ENCODE measurements around the gene CRB2.

The CRB2 gene

DNA sequence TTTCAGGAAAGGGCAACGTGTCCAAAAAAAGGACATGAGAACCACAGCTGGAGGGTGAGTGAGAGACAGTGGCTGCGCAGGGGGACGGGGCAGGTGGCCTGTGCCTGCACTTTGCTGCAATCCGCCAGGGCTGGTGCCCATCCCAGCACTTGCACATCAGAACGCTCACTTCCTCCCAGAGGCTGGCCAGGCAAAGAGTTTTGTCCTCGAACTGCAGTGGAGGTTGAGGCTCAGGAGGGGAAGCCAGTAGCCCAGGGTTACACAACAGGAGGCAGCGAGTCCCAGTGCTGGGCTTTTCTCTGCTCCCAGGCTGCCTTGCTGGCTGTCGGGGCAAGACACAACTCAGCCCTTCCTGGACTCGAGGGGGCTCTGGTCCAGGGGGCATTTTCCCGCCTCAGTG, 33.1 kb downstream of the CRB2 start:
- Histone ChIP-seq H3K4me1 (ENCODE audit: control insufficient read depth, insufficient read depth, low read length, poor library complexity, severe bottlenecking) (no peaks in the 10 kb centered on the region), H3K9me3 (ENCODE audit: control insufficient read depth, low read length) (peaks cover 8% of the 10 kb centered on the region), H3K36me3 (ENCODE audit: control insufficient read depth, insufficient read depth, low read length) (no peaks in the 10 kb centered on the region), H3K4me3 (ENCODE audit: extremely low read depth, insufficient read depth, low read length, poor library complexity, severe bottlenecking) (no peak overlapping the region), H3K27ac (ENCODE audit: low read depth, low read length, severe bottlenecking) (no peak overlapping the region)
- WGBS, 2 experiments (ENCODE audit: insufficient coverage in 2 of 2), result 83 to 95% methylated on average over 10 of the region's 10 CpGs

GRCh38 chr9:123389698-123390097, 33.7 kb downstream of the CRB2 start:
- H3K4me3 ChIP-seq (ENCODE audit: extremely low read depth, insufficient read depth, low read length, poor library complexity, severe bottlenecking), result no peak overlapping the region
- no peak overlapping the region for H3K27ac ChIP-seq (ENCODE audit: low read depth, low read length, severe bottlenecking)
- peaks cover 8% of the 10 kb centered on the region for H3K9me3 ChIP-seq (ENCODE audit: control insufficient read depth, low read length)
- no peaks in the 10 kb centered on the region for H3K4me1 ChIP-seq (ENCODE audit: control insufficient read depth, insufficient read depth, low read length, poor library complexity, severe bottlenecking)
- H3K36me3 ChIP-seq (ENCODE audit: control insufficient read depth, insufficient read depth, low read length), result no peaks in the 10 kb centered on the region
- WGBS, 2 experiments (ENCODE audit: insufficient coverage in 2 of 2), result 70 to 72% methylated on average over 8 to 12 of the region's 12 CpGs

DNA sequence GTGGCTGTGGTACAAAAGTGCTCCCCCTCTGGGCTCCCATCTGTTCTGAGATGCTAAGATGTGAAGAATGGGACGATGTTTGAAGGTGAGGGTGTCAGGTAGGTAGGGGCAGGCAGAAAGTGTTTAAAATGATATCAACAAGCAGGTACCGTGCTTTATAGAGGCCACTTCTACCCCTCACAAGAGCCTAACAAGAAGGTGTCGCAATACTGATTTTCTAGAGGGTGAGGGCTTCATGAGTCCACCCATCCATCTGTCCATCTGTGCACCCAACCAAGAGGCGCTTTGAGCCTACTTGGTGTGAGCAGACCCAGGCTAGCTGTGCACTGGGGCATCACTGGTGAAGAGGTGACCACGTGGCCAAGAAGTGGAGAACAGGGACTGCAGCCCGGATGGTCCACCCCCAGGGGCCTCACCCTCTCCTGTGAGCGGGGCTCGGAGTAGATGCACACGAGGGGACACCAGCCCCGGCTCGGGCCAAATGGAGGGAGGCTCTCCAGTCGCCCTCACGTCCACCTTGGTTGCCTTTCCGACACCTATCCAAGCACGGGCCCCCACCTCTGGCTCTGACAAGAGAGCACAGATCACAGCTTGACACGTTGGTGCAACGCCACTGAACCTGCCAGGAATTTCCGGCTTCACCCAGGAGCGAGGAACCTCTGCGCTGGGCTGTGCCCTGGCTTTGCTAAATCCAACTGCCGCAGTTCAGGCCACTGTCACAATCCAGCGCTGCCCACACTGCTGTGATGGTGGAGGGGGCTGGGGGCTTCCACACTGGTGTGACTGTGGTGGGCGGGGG, 34.5 kb downstream of the CRB2 start:
- Histone ChIP-seq H3K36me3 (ENCODE audit: control insufficient read depth, insufficient read depth, low read length) (no peaks in the 10 kb centered on the region), H3K4me3 (ENCODE audit: extremely low read depth, insufficient read depth, low read length, poor library complexity, severe bottlenecking) (no peak overlapping the region), H3K9me3 (ENCODE audit: control insufficient read depth, low read length) (peaks cover 8% of the 10 kb centered on the region), H3K27ac (ENCODE audit: low read depth, low read length, severe bottlenecking) (no peak overlapping the region), H3K4me1 (ENCODE audit: control insufficient read depth, insufficient read depth, low read length, poor library complexity, severe bottlenecking) (no peaks in the 10 kb centered on the region)
- 88 to 91% methylated on average over 16 to 22 of the region's 23 CpGs for WGBS, 2 experiments (ENCODE audit: insufficient coverage in 2 of 2)

- H3K36me3 ChIP-seq (ENCODE audit: control insufficient read depth, insufficient read depth, low read length), result no peaks in the 10 kb centered on the region
- 86 to 100% methylated on average over 1 to 3 of the region's 5 CpGs for WGBS, 2 experiments (ENCODE audit: insufficient coverage in 2 of 2)
- H3K4me3 ChIP-seq (ENCODE audit: extremely low read depth, insufficient read depth, low read length, poor library complexity, severe bottlenecking), result no peak overlapping the region
- no peak overlapping the region for H3K27ac ChIP-seq (ENCODE audit: low read depth, low read length, severe bottlenecking)
- peaks cover 8% of the 10 kb centered on the region for H3K9me3 ChIP-seq (ENCODE audit: control insufficient read depth, low read length)
- H3K4me1 ChIP-seq (ENCODE audit: control insufficient read depth, insufficient read depth, low read length, poor library complexity, severe bottlenecking), result no peaks in the 10 kb centered on the region
Observed at GRCh38 chr9:123391233-123391632, 35.2 kb downstream of the CRB2 start.

DNA sequence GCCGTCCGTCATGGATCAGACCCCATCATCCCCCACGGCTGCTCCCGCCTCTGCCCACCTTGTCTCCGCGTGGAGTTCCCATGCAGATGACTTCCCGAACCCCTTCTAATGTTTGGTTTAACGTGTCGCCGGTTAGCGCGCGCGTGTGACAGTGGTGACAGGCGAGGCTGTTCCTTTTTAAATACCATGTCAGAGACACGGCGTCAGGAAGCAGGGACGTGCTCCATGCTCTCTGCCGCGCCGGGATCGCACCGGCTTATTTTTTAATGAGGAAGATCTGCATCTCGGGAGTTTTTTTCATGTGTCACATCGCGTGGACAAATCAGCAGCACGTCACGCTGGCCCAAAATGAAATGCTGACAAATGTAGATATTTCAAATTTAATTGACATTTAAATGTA, 35.9 kb downstream of the CRB2 start:
- Histone ChIP-seq H3K9me3 (ENCODE audit: control insufficient read depth, low read length) (peaks cover 8% of the 10 kb centered on the region), H3K4me1 (ENCODE audit: control insufficient read depth, insufficient read depth, low read length, poor library complexity, severe bottlenecking) (no peaks in the 10 kb centered on the region), H3K4me3 (ENCODE audit: extremely low read depth, insufficient read depth, low read length, poor library complexity, severe bottlenecking) (no peak overlapping the region), H3K36me3 (ENCODE audit: control insufficient read depth, insufficient read depth, low read length) (no peaks in the 10 kb centered on the region), H3K27ac (ENCODE audit: low read depth, low read length, severe bottlenecking) (no peak overlapping the region)
- WGBS, 2 experiments (ENCODE audit: insufficient coverage in 2 of 2), result 92% methylated on average over 24 to 27 of the region's 28 CpGs

DNA sequence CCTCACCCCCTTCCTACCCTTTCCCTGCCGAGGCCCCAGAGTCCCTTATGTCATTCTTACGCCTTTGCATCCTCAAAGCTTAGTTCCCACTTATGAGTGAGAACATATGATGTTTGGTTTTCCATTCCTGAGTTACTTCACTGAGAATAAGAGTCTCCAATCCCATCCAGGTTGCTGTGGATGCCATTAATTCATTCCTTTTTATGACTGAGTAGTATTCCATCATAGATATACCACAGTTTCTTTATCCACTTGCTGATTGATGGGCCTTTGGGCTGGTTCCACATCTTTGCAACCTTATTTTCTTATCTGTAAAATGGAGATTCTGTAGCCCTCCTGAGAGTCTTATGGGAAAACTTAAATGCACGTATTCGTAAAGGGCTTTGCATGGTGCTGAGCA, 36.8 kb downstream of the CRB2 start:
- H3K4me3 ChIP-seq (ENCODE audit: extremely low read depth, insufficient read depth, low read length, poor library complexity, severe bottlenecking), result no peak overlapping the region
- 92% methylated on average over 2 of the region's 4 CpGs; no CpG with 5 or more reads in 1 of the 2 experiments for WGBS, 2 experiments (ENCODE audit: insufficient coverage in 2 of 2)
- no peak overlapping the region for H3K27ac ChIP-seq (ENCODE audit: low read depth, low read length, severe bottlenecking)
- no peaks in the 10 kb centered on the region for H3K4me1 ChIP-seq (ENCODE audit: control insufficient read depth, insufficient read depth, low read length, poor library complexity, severe bottlenecking)
- H3K36me3 ChIP-seq (ENCODE audit: control insufficient read depth, insufficient read depth, low read length), result no peaks in the 10 kb centered on the region
- peaks cover 8% of the 10 kb centered on the region for H3K9me3 ChIP-seq (ENCODE audit: control insufficient read depth, low read length)

DNA sequence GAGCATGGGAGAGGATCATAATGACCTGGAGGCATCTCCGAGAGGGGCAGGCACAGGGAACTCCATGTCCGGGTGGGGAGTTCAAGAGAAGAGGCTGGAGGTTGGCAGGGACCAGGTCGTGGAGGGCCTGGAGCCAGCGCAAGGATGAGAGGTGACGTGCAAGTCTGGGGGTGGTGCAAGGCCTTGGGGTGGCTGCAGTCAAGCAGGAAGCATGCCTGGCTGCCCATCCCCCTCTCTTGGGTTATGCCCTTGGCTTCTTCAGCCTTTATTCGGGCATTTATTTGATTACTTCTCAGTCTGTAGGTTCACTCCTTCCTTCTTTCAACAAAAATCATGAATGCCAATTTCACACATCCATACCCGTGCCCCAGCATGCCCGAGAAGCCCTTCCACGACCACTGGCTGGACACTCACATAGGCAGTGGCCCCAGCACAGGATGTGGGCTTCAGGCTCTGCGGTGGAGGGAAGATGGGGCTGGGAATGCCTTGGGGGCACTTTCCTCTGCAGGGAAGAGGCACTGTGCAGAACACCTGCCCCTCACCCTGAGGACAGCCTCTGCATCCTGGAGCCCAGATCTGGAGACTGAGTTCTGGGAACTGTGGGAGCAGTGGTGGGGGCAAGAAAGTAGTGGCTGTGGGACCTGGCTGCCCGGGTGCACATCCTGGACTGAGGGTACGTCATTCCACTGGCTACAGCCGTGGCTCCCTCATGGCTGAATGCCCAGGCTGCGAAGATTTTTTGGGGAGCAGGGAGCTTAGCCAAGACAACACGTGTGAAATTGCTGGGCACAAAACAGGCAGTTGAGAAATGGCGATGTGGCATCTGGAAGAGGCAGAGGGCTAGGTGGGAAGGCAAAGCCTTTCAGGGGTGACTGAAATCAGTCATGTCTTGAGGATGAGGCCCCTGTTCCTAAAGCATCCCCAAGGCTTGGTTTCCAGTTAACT, 38.6 kb downstream of the CRB2 start:
- no peak overlapping the region for H3K4me3 ChIP-seq (ENCODE audit: extremely low read depth, insufficient read depth, low read length, poor library complexity, severe bottlenecking)
- peaks cover 8% of the 10 kb centered on the region for H3K9me3 ChIP-seq (ENCODE audit: control insufficient read depth, low read length)
- WGBS, 2 experiments (ENCODE audit: insufficient coverage in 2 of 2), result 82 to 85% methylated on average over 16 of the region's 16 CpGs
- H3K4me1 ChIP-seq (ENCODE audit: control insufficient read depth, insufficient read depth, low read length, poor library complexity, severe bottlenecking), result no peaks in the 10 kb centered on the region
- H3K27ac ChIP-seq (ENCODE audit: low read depth, low read length, severe bottlenecking), result no peak overlapping the region
- H3K36me3 ChIP-seq (ENCODE audit: control insufficient read depth, insufficient read depth, low read length), result no peaks in the 10 kb centered on the region

GRCh38 chr9:123395276-123395688, 39.3 kb downstream of the CRB2 start:
- Histone ChIP-seq H3K4me3 (ENCODE audit: extremely low read depth, insufficient read depth, low read length, poor library complexity, severe bottlenecking) (no peak overlapping the region), H3K27ac (ENCODE audit: low read depth, low read length, severe bottlenecking) (no peak overlapping the region), H3K36me3 (ENCODE audit: control insufficient read depth, insufficient read depth, low read length) (no peaks in the 10 kb centered on the region), H3K9me3 (ENCODE audit: control insufficient read depth, low read length) (peaks cover 8% of the 10 kb centered on the region), H3K4me1 (ENCODE audit: control insufficient read depth, insufficient read depth, low read length, poor library complexity, severe bottlenecking) (no peaks in the 10 kb centered on the region)
- WGBS, 2 experiments (ENCODE audit: insufficient coverage in 2 of 2), result 63 to 74% methylated on average over 3 to 4 of the region's 5 CpGs

GRCh38 chr9:123395689-123396511, 39.9 kb downstream of the CRB2 start:
- H3K9me3 ChIP-seq (ENCODE audit: control insufficient read depth, low read length), result peaks cover 8% of the 10 kb centered on the region
- no peak overlapping the region for H3K4me3 ChIP-seq (ENCODE audit: extremely low read depth, insufficient read depth, low read length, poor library complexity, severe bottlenecking)
- H3K4me1 ChIP-seq (ENCODE audit: control insufficient read depth, insufficient read depth, low read length, poor library complexity, severe bottlenecking), result no peaks in the 10 kb centered on the region
- 91 to 94% methylated on average over 22 of the region's 24 CpGs for WGBS, 2 experiments (ENCODE audit: insufficient coverage in 2 of 2)
- H3K36me3 ChIP-seq (ENCODE audit: control insufficient read depth, insufficient read depth, low read length), result no peaks in the 10 kb centered on the region
- H3K27ac ChIP-seq (ENCODE audit: low read depth, low read length, severe bottlenecking), result no peak overlapping the region

DNA sequence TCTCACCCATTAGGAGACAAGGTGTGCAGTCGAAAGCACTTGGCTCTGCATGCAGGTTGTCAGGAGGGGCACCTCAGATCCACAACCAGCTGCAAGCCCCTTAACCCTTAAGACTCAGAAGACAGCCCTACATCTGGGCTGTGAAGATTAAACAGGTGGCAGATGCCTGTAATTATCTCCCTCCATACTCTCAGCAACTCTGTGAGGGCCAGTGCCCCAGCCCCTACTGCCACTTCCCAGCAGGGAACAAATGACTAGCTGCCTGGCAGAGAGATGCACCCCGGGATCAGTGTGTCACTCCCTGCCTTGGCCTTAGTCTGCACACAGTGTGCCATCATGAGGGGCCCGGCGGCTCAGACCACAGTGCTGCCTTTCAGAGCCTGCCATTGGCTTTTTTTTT, 42.0 kb downstream of the CRB2 start:
- H3K27ac ChIP-seq (ENCODE audit: low read depth, low read length, severe bottlenecking), result no peak overlapping the region
- H3K4me3 ChIP-seq (ENCODE audit: extremely low read depth, insufficient read depth, low read length, poor library complexity, severe bottlenecking), result no peak overlapping the region
- H3K4me1 ChIP-seq (ENCODE audit: control insufficient read depth, insufficient read depth, low read length, poor library complexity, severe bottlenecking), result peaks cover 4% of the 10 kb centered on the region
- 83 to 94% methylated on average over 4 of the region's 4 CpGs for WGBS, 2 experiments (ENCODE audit: insufficient coverage in 2 of 2)
- no peaks in the 10 kb centered on the region for H3K36me3 ChIP-seq (ENCODE audit: control insufficient read depth, insufficient read depth, low read length)
- H3K9me3 ChIP-seq (ENCODE audit: control insufficient read depth, low read length), result peaks cover 5% of the 10 kb centered on the region

All from mesodermal cell (in vitro differentiated cells).